Neural cell (in vitro differentiated cells): ENCODE results near the gene SULF2.

Experiments
- CTCF ChIP-seq: fragments of 450-650 bp; IDR thresholded peaks from 2 replicates; pipeline ENCODE4 v1.5.1; 2014; ENCODE audit warnings: antibody characterized with exemption, mild to moderate bottlenecking, moderate library complexity; ENCODE audit not compliant: poor library complexity, severe bottlenecking
- POLR2AphosphoS5 ChIP-seq: IDR thresholded peaks from 2 replicates; pipeline ENCODE4 v1.6.1; 2012

GRCh38 chr20:47780720-47781389, 4.4 kb downstream of the SULF2 start:
- TF ChIP-seq POLR2AphosphoS5 (no peak), CTCF (no peak)
